GM12872 (cell line): ENCODE data around the gene TMPRSS4.

Experiments
- CTCF ChIP-seq: IDR thresholded peaks from 3 replicates; pipeline ENCODE4 v1.5.1; 2011; ENCODE audit warnings: low read depth, mild to moderate bottlenecking, low read length, moderate library complexity; ENCODE audit not compliant: insufficient read depth

TMPRSS4 gene

DNA sequence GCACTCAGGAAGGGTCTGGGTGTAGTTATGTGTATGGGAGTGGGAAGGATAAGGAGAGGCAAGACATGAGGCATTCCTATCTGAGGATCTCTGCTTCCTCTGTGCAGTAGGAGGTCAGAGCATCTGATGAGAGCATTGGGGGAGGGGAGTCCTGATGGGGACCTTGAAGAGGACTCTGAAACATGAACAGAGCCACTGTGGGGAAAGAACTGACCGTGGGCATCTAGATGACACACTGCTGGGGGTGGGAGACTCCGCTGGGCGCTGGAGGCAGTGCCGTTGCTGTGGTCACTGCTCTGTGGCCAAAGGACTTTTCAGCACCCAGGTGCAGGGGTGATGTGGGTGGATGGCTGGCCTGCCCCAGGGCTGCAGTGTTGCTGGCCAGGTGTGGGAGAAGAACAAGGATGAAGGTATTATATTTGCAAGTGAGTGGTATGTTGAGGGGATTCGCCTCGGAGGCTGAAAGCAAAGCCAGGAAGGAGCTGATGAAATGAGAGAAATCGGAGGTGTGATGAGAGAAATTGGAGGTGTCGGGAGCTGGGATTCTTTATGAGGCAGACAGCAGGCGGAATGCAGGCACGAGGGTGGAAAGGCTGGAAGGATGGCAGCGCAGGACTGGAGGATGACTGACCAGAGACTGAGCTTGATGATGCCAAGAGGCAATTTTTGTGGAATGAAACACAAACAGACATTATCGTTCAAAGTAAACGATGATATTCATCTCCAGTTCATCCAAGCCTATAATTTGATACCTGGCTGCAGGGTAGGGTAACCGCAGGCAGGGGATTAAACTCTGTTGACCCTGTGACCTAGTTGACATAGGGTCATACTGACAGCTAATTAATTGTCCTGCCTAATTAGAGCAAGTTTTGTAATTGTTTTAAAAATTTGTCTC, 19.4 kb upstream of the TMPRSS4 start:
- TF ChIP-seq CTCF = no peak

GRCh38 chr11:118058311-118059245, 18.3 kb upstream of the TMPRSS4 start:
- no peak for TF ChIP-seq CTCF

- no peak for TF ChIP-seq CTCF
Measured at GRCh38 chr11:118059246-118059940, 17.5 kb upstream of the TMPRSS4 start.

GRCh38 chr11:118060081-118060661, 16.7 kb upstream of the TMPRSS4 start:
- no peak for TF ChIP-seq CTCF

DNA sequence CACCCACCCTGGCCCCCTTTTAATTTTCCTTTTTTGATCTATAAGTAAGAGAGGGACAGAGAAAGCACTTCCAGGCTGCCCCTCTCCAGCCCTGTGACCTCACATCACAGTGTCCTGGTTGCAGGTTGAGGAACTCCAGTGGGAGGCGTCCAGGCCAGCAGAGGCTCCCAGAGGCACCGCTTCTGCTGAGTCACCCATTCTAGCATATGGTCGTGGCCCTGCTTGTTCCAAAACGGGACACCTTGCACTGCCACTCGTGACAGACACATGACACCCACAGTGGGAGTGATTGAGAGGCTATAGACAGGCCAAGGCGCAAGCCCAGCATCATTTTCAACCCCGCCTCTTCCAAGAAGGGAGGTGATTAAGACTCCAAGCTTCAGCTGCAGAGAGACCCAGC, 16.0 kb upstream of the TMPRSS4 start:
- TF ChIP-seq CTCF = no peak

GRCh38 chr11:118061586-118062125, 15.2 kb upstream of the TMPRSS4 start:
- no peak for TF ChIP-seq CTCF
